NCI-H1436 (cell line): ENCODE data around the gene ATP5MC2.
"Not testable (repeated sequence)": the region's sequence is repeated elsewhere in the genome, so short reads cannot be mapped to it uniquely, and the experiment has no call there.

Experiments
- DNase-seq: peaks from one replicate; lab custom pipeline; 2025; lab: John Stamatoyannopoulos, UW

Gene ATP5MC2

DNA sequence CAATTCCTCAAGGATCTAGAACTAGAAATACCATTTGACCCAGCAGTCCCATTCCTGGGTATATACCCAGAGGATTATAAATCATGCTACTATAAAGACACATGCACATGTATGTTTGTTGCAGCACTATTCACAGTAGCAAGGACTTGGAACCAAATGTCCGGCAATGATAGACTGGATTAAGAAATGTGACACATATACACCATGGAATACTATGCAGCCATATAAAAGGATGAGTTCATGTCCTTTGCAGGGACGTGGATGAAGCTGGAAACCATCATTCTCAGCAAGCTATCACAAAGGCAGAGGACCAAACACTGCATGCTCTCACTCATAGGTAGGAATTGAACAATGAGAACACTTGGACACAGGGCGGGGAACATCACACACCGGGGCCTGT lies 29.6 kb downstream of the ATP5MC2 start:
- DNase-seq = not testable (repeated sequence)

DNA sequence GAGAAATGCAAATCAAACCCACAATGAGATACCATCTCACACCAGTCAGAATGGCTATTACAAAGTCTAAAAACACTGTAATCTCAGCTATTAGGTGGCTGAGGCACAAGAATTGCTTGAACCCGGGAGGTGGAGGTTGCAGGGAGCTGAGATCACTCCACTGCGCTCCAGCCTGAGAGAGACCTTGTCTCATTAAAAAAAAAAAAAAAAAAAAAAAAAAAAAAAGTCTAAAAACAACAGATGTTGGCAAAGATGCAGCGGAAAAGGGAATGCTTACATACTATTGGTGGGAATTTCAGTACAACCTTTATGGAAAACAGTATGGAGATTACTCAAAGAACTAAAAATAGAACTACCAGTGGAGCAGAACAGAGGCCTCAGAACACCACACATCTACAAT lies 30.7 kb downstream of the ATP5MC2 start:
- no peak for DNase-seq

DNA sequence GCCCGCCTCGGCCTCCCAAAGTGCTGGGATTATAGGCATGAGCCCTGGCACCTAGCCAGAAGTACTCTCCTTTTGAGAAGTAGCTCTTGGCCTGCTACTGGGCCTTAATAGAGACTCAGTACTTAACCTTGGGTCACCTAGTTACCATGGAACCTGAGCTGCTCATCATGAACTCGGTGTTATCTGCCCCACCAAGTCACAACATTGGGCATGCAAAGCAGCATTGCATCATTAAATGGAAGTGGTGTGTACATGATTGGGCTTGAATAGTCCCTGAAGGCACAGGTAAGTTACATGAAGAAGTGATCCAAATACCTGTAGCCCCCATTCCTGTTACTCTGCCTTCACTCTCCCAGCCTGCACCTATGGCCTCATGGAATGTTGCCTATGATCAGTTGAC lies 31.8 kb downstream of the ATP5MC2 start:
- DNase-seq = no peak

DNA sequence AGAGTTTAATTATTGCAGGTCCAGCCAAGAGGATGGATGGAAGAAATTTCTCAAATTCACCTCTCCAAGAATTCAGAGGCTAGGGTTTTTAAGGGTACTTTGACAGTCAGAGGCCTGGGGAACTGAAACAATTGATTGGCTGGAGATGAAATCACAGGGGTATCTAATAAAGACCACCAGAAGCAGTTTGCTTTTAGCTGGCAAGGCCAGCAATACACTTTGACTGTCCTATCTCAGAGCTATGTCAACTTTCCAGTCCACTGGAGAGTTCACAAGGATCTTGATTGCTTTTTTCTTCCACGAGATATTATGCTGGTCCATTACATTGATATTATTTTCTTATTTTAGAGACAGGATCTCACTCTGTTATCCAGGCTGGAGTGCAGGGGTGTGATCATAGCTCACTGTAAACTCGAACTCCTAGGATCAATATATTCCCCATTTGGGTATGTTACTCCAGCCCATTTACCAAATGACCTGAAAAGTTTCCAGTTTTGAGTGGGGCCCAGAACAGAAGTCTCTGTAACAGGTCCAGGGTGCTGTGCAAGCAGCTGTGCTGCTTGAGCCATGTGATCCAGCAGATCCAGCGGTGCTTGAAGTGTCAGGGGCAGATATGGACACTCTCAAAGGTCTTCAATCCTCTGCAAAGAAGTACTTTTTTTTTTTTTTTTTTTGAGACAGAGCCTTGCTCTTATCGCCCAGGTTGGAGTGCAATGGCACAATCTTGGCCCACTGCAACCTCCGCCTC lies 32.5 kb downstream of the ATP5MC2 start:
- no peak for DNase-seq

GRCh38 chr12:53638057-53638456 lies 37.8 kb downstream of the ATP5MC2 start:
- no peak for DNase-seq

DNA sequence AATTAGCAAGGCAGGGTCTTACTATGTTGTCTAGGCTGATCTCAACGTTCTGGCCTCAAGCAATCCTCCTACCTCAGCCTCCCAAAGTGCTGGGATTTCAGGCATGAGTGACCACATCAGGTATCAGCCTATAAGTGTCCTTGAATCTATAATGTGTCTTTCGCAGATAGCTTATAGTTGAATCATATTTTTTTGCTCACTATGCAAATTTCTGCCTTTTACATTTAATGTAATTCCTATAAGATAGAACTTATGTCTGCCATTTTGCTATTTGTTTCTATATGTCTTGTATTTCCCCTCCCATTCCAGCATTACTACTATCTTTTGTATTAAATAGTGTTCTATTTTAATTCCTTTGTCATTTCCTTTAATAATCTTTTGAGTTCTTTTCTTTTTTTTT lies 39.2 kb downstream of the ATP5MC2 start:
- DNase-seq = no peak

- DNase-seq = not testable (repeated sequence)
Observed at GRCh38 chr12:53635708-53636107, 40.2 kb downstream of the ATP5MC2 start.

- DNase-seq = no peak
Observed at GRCh38 chr12:53631721-53632120, 44.2 kb downstream of the ATP5MC2 start.

GRCh38 chr12:53627919-53628318 lies 48.0 kb downstream of the ATP5MC2 start:
- no peak for DNase-seq

GRCh38 chr12:53626702-53627169 lies 49.1 kb downstream of the ATP5MC2 start:
- no peak for DNase-seq

- peak; percentile 97 for DNase-seq
Observed at GRCh38 chr12:53625946-53626701, 49.8 kb downstream of the ATP5MC2 start, which contains the start of gene ATF7. Gene ATF7 (minus strand): TSS chr12:53626382. CDS start chr12:53601000, 25,382 bp downstream.

GRCh38 chr12:53625373-53625945 lies 50.4 kb downstream of the ATP5MC2 start:
- DNase-seq = no peak

DNA sequence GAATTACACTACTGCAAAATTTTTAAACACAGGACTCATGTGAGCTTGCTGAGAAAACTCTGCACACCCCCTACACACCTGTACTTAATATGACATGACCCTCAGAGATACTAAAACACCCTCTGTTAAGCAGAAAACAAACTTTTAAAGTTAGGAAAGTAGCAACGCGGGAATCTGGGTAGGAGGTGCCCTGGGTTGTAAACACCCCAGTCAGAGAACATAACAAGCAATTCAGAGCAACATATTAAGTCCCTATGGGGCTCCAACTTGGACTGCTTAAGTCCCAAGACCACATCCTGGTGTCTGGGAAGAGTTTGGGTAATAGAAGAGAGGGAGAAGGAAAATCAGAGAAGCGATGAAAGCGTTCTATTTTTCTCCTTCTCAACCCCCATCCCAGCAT lies 50.9 kb downstream of the ATP5MC2 start:
- no peak for DNase-seq

- DNase-seq = no peak
Observed at GRCh38 chr12:53624458-53624857, 51.4 kb downstream of the ATP5MC2 start.

- DNase-seq = no peak
Observed at GRCh38 chr12:53623548-53624385, 52.1 kb downstream of the ATP5MC2 start.

DNA sequence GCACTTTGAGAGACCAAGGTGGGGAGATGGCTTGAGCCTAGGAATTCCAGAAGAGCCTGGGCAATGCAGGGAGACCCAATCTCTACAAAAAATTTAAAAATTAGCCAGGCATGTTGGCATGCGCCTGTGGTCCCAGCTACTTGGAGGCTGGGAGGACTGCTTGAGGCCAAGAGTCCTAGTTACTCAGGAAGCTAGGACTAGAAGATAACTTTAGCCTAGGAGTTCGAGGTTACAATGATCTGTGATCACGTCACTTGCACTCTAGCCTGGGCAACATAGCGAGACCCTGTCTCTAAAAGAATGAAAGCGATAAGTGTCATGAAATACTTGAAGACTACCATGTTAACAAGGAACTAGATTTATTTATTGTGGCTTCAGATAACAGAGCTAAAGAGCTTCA lies 53.2 kb downstream of the ATP5MC2 start:
- no peak for DNase-seq

DNA sequence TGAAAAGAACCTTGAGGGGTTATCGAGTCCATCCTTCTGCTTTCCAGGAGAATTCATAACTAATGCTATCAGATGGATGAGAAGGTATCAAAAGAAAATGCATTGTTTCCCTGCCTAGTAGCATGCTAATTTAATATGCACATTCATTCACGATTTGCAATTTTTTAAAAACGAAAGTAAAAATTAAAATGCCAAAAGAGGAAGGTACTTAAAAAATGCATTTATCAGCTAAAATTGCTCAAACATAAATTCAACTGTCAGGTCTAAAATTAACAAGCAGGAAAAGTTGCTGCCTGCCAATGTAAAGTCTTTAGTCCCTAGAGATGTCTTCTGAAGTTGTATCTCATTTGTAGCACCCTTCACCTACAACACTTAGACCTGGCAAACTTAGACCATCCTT lies 57.6 kb downstream of the ATP5MC2 start:
- DNase-seq = no peak

DNA sequence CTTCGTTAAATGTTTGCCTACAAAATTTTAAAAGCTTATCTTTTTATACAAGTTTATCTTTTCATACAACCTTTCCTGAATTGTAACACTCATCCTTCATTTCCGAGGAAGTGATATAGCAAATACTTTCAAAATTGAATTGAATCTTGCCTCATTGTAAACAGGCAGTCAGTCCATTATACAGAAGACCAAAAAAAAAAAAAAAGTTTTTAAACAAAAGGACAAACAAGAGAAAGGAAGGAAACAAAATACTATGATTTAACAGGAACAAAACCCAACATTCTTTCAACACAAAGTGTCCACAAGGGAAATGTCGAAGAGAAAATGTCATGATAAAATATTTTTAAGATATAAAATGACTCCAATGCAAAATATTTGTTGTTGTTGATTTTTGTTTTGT lies 58.2 kb downstream of the ATP5MC2 start:
- DNase-seq = no peak

GRCh38 chr12:53616950-53617349 lies 58.9 kb downstream of the ATP5MC2 start:
- no peak for DNase-seq
